Activated naive CD8-positive, alpha-beta T cell treated with anti-CD3 and anti-CD28 coated beads, Interleukin-2, amount 50 U/mL, for 16 hours (primary cell): Measurements from ENCODE around the gene PCA3.

Experiments used
- DNase-seq: peaks from one replicate; pipeline ENCODE4 v3.0.0-alpha.2; 2020; ENCODE audit warnings: low read depth, low spot score

PCA3 gene

DNA sequence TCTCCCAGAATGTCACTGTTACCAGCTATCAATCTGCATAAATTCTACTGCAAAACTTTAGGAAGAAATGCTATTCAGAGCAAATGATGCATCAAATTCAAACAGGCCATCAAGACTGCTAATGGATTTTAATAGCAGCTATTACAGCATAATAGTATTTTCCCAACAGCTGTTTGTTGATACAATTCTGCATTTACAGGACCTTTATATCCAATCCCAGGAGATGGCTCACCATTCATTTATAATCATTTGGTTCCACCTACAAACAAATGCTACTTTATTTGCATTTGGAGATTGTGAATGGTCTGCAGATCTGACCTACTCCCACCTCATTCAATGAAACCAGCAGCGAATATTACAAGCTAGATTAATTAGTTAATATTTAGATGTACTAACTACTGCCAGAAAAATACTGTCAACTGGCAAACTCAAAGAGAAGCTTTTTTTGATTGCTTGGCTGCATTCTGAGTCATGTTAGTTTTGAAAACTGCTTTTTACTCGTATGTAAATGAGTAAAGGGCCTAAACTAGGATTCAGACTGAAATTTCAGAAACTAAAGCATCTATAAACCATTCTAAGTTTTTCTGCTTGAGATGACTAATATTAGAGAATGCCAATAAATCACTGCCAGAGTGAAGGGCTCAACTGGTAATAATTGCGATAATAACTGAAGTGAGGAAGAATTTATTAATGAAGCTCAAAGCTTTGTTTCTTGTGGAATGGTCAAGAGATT lies 7.1 kb upstream of the PCA3 start:
- no peak for DNase-seq

GRCh38 chr9:76758476-76758875 lies 5.8 kb upstream of the PCA3 start:
- no peak for DNase-seq

- DNase-seq: no peak
Observed at GRCh38 chr9:76759732-76760131, 4.5 kb upstream of the PCA3 start.

DNA sequence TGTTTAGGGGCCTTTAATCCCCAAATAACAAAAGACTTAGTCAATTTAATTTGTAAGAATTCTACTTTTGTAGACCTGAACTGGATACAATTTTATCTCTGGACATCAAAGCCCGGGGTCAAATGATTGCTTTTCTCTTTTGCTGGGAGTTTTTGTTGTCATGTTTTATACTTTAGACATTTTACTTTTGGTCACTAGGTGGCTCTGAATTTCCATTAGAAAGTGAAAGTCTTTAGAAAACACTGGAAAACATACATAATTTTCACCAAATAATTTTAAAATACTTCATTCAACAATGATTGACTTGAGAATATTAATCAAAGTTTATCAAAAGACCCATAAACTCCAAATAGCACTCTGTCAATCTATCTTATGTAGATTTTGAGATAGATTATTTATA lies 2.8 kb upstream of the PCA3 start:
- no peak for DNase-seq

DNA sequence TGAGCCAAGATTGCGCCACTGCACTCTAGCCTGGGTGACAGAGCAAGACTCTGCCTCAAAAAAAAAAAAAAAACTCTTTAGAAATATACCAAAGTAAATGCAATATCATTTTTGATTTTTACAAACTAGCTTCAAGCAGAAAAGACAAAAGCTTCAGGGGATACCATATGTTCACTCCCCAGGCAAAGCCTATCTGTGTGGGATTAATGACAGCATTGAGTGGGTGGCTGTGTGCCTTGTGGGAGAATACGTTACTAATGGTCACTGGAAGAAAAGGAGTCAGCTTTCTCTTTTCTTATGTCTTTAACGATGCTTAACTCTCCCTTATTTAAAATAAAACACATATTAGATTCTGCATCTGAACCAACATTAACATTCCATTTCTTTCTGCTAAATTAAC lies 1.9 kb downstream of the PCA3 start:
- DNase-seq: no peak

GRCh38 chr9:76772686-76773445 lies 8.6 kb downstream of the PCA3 start:
- no peak for DNase-seq

DNA sequence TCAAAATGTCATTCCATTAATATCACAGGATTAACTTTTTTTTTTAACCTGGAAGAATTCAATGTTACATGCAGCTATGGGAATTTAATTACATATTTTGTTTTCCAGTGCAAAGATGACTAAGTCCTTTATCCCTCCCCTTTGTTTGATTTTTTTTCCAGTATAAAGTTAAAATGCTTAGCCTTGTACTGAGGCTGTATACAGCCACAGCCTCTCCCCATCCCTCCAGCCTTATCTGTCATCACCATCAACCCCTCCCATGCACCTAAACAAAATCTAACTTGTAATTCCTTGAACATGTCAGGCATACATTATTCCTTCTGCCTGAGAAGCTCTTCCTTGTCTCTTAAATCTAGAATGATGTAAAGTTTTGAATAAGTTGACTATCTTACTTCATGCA lies 20.6 kb downstream of the PCA3 start:
- no peak for DNase-seq

- DNase-seq: no peak
Observed at GRCh38 chr9:76785501-76785900, 21.3 kb downstream of the PCA3 start.

GRCh38 chr9:76787677-76788076 lies 23.4 kb downstream of the PCA3 start:
- DNase-seq: no peak

DNA sequence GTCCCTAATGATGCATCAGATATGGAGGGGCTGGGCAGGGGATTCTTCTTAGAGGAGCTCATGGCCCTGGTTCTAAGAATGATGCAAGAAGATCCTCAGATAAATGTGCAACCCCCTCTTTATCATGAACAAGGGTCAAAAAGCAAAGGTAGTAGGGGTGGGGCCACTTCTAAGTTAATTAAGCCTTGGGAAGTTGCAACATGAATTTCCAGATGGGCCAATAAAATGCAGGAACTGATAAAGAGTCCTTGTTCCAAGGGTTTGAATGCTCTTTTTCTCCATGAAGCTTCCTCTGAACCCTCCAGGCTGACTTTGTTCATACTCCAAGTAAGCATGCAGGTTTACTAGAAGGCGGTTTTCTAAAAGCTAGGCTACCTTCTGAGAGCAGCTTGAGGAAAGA lies 25.6 kb downstream of the PCA3 start:
- DNase-seq: no peak

GRCh38 chr9:76793784-76794431 lies 29.7 kb downstream of the PCA3 start:
- DNase-seq: no peak

DNA sequence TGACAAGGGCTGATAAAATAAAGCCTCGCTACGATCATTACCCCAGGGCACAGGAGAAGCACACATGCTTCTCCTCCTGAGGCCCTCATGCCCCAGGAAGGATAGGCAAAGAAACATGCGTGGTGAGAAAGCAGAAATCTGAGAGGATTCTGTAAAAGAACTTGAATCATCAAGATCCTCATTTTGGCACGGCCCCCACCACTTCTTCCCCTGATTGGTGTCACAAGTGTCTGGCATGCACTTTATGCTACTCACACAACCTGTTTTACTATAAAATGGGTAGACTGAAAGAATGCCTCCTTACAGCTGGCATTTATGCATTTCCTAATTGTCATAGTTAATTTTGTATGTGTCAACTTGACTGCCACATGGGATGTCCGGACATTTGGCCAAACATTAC lies 32.1 kb downstream of the PCA3 start:
- DNase-seq: no peak

DNA sequence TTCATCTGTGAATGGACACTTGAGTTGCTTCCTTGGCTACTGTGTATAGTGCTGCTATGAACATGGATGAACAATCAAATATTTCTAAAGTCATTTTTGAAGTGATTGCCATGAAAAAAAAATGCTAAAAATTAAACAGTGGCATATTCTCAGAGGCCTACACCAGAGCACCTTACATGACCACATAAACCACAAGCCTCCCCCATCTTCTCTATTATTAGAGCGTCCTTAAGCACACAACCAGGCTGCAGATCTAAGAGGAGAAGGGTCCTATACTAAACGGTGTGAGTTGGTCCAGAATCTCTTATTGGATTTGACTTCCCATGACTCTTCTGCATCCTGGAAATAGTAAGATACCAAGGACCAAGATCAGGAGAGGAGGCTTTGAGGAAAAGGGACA lies 34.3 kb downstream of the PCA3 start:
- no peak for DNase-seq

DNA sequence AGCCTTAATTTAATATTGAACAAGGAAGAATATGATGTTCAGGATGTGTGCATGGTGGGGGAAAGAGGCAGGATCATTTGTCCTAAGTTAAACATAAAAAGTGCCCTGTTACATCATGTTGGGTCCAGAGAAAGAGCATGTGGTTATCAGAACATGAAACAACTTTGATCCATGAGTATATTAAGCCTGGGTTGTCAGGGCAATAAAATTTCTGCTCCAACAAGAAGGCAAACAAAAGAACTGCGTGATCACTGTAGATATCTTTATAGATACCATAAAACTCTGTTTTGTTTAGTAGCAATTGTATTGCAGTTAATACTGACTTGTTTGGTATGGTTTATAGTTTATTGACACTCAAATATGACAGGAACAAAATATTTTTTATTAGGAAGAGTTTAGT lies 35.2 kb downstream of the PCA3 start:
- no peak for DNase-seq

DNA sequence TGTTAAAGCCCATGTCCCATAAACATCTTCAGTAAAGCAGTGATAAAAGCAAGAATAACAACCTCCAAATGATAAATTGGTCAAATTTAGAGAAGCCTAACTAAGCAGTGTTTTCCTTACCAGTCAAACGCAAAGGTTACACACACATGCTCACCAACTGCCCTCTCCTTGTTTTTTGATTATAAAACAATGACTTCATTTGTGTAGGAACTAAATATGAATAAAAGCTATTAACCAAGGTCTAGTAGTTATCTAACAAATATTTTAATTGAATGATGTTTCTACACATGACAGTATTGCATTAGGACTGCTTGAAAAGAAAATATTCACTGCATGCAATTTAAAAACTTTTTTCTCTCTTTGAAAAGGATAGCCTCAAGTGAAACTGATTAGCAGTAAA lies 36.7 kb downstream of the PCA3 start:
- DNase-seq: no peak

- DNase-seq: no peak
Observed at GRCh38 chr9:76803083-76803482, 38.8 kb downstream of the PCA3 start.

DNA sequence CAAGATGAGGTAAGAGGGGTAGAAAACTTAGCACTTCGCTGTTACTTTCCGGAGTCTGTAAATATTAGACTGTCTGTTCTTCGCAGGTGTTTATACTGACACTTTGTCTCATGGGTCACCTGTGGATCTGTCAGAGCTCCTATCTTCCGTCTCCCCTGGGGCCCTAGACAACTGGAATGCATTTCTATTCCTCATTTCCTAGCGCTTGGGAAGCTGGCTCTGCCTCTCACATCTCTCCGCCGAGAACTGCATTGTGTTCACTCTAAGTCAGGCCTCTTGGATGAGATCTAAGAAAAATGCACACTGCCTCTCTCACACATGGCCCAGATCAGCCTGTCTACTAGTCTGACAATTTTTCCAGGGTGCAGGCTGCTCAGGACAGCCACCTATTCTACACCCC lies 39.5 kb downstream of the PCA3 start:
- DNase-seq: no peak

DNA sequence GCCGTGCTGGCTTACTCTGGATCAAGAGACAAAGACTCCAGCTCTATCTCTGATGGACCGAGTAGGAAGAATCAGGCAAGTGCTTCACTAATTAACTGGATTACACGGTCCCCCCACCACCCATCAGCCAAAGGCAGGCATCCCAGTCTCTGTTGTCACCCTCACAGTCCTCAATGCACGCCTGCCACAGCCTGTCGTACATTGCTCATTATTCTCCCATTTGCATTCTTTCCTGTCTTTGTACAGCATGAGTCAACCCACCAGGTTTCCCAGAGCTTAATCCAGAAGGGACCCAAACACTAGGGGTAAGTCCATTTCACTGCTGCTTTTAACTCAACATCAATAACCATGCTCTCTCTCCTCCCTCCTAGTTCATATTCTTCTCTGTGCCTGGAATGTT lies 44.4 kb downstream of the PCA3 start:
- DNase-seq: no peak

DNA sequence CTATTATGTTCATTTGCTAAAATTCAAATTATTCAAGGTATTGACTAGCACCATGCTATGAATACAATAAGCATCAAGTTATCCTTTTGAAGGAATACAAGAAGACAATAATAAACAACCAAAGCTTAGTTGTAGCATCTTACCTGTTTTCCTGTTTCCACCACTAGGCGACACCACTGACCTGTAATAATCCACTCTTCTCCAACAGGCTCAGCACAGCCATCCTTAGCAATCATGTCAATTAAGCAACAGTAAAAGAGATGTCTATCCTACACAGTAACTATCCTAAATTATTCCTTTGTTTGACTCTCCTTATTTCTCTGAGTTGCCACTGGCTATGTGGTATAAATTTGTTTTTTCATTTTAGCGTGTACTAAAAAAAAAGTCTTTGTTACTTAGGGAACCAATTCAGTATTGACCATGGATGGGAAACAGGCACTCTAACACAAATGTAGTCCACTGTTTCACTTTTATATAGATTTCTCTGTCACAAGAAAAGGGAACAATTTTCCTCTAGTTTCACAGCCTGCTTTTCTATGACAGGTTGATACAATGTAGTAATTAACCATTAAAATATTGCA lies 46.2 kb downstream of the PCA3 start:
- no peak for DNase-seq

- DNase-seq: no peak
Observed at GRCh38 chr9:76812591-76812990, 48.4 kb downstream of the PCA3 start.

GRCh38 chr9:76817489-76817888 lies 53.3 kb downstream of the PCA3 start:
- no peak for DNase-seq

GRCh38 chr9:76818271-76818670 lies 54.0 kb downstream of the PCA3 start:
- DNase-seq: no peak

- DNase-seq: no peak
Observed at GRCh38 chr9:76820431-76820830, 56.2 kb downstream of the PCA3 start.
